GM19238 (cell line): ENCODE measurements around the gene LYPD3.

Source experiments
- DNase-seq: peaks from one replicate; pipeline ENCODE4 v3.0.0; 2011; ENCODE audit warnings: low spot score; ENCODE audit not compliant: insufficient read length

Gene LYPD3

DNA sequence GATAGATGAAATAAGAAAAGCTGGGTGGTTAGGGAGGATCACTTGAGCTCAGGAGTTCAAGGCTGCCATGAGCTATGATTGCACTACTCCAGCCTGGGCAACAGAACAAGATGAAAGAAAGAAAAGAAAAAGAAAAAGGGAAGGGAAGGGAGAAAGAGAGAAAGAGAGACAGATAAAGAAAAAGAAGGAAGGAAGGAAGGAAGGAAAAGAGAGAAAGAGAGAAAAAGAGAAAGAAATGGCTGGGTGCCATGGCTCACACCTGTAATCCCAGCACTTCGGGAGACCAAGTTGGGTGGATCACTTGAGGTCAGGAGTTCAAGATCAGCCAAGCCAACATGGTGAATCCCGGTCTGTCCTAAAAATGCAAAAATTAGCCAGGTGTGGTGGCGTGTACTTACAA, 29.6 kb downstream of the LYPD3 start:
- no peak for DNase-seq

DNA sequence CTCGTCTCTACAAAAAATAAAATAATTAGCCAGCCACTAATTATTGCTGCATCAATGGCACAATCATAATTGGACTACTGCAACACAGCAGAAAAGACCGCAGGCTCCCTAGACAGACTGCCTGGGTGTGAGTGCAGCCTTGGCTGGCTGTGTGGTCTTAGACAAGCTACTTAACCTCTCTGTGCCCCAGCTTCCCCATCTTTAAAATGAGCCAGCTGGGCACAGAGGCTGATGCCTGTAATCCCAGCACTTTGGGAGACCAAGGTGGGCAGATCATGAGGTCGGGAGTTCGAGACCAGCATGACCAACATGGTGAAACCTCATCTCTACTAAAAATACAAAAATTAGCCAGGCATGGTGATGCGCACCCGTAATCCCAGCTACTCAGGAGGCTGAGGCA, 31.7 kb downstream of the LYPD3 start:
- no peak for DNase-seq

GRCh38 chr19:43433358-43433673, 32.1 kb downstream of the LYPD3 start:
- no peak for DNase-seq

- DNase-seq, result no peak
Observed at GRCh38 chr19:43430976-43431375, 34.4 kb downstream of the LYPD3 start.

DNA sequence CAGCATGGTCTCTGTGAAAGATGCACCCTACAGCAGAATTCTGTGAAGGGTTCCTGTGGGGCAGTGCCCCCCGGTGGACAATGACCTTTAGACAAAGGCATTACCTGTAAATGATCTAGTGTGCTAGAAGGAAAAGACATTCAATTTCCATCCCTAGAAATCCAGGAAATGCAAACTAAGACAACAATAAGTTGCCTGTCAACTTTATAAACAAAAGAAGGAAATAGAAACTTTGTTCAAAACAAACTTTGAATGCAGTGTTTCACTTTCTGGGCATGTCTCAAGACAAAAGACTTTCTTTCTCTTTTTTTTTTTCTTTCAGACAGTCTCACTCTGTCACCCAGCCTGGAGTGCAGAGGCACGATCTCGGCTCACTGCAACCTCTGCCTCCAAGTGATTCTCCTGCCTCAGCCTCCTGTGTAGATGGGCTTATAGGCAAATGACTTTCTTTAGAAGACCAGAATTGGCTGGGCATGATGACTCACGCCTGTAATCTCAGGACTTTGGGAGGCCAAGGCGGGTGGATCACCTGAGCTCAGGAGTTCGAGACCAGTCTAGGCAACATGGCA, 35.2 kb downstream of the LYPD3 start:
- no peak for DNase-seq

GRCh38 chr19:43429395-43429794, 36.0 kb downstream of the LYPD3 start:
- no peak for DNase-seq

DNA sequence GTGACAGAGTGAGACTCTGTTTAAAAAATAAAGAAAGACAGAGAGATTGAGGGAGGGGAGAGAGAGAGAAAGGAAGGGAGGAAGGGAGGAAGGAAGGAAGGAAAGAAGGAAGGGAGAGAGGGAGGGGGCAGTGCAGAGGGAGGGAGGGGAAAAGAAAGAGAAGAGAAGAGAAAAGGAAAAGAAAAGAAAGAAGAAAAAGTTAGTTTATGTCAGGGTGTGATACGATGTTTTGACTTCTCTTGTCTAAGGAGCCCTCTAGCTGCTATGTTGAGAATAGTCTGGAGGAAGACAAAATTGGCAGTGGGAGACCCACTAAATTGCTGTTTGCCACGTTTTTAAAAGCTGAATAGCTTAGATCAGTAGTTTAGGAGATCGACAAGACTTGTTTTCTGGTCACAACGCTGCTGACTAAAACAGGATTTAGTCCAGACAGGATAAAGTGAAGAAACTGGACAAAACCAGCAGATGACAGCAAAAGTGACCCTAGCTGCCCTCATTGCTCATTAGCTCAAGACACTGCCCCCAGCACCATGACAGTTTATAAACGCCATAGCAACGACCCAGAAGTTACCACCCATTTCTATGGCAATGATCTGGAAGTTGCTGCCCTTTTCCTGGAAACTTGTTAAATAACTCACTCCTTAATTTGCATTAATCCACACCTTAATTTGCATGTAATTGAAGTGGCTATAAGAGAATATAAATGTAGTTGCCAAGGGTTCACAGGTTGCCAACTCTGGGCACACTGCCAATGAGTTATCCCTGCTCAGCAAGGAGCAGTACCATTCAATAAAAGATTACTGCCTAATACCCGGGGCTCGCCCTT, 39.6 kb downstream of the LYPD3 start:
- DNase-seq, result no peak

GRCh38 chr19:43423779-43424178, 41.6 kb downstream of the LYPD3 start:
- DNase-seq, result no peak

GRCh38 chr19:43422689-43423066, 42.7 kb downstream of the LYPD3 start:
- no peak for DNase-seq

- DNase-seq, result no peak
Observed at GRCh38 chr19:43422000-43422688, 43.3 kb downstream of the LYPD3 start.

GRCh38 chr19:43420954-43421353, 44.5 kb downstream of the LYPD3 start:
- DNase-seq, result no peak

DNA sequence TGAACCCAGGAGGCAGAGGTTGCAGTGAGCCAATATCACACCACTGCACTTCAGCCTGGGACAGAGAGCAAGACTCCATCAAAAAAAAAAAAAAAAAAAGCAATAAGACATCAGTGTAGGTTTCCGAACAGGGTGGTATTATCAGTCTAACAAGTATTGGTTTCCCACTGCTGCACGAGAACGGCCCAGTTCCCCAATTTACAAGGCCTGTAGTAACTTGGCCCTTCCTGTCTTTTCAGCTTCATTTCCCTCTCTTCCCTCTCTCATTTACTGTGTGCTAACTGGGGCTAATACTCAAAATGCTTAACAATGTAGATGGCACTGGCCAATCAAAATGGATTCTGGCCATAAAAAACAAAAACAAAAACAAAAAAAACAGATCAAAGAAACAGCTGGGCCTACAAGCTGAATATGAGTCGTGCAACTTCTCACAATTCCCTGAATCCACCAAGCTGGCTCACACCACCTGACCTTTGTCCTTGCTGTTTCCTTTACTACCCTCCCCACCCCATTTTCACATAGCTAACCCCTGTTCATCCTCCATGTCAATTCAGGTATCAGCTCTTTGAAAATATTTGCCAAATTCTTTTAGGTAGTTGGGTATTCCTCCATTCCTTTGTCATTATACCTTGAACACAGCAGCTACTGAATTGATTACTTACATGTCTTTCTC, 48.3 kb downstream of the LYPD3 start:
- DNase-seq, result no peak

DNA sequence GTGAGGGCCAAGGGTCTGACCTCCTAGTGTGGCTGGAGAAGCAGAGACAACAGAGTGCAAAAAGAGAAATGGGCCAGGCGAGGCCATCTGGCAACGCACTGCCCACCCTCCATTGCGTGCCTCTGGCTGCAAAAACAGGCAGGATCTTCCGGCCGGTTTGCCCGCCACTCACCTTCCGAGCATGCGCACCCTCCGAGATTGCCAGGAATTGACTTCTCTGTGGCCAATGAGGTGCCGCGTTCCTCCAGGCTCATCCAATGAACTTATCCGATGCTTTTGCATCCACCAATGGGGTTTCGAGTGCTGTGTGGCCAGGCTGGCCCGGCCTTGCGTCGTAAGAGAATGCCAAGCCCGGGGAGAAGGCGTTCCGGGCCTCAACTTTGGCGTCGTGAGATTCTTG, 50.9 kb downstream of the LYPD3 start, which contains the start of gene TEX101:
Gene TEX101 (plus strand): TSS at position 337 of the 400 bp plus-strand sequence. CDS start 1,030 bp downstream, outside the sequence.
- DNase-seq, result no peak

- DNase-seq, result no peak
Observed at GRCh38 chr19:43412441-43412840, 53.0 kb downstream of the LYPD3 start.
